Measurements from ENCODE around the gene CLEC19A.

DNA sequence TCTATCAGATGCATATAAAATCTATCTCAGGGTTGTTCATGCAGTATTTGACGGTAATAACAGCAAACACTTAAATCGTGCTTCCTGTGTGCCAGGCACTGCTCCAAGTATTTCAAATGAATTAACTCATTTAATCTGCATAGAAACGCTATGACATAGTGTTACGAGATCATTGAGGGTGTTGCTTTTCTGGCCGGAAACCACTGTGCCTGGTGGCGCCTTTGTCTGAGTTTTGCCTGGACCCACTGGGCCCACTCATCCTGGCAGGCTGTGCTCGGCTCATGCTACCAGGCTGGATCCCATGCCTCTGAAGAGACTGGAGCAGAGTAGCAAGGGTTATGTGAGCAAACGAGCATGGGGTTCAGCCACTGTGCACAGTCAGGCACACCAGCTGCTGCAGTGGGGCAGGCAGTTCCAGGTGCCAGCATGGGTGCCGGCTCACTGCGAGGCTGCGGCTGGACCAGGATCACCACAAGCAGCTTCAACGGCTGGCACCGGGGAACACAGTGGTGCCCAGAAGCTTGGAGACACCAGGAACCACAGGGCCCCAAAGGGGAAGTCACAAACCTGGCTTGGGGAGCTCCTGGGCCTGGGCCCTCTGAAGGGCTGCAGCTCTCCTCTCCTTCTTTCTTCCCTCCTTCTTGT is 45.9 kb upstream of the CLEC19A start:
- TF ChIP-seq BHLHE40 (IDR thresholded peaks at IDR 0.05; ENCODE audit: borderline replicate concordance): no peak
- TF ChIP-seq FOXM1 (IDR thresholded peaks at IDR 0.05; ENCODE audit: borderline replicate concordance): no peak
- TF ChIP-seq SUZ12 (IDR thresholded peaks at IDR 0.05): no peak
- TF ChIP-seq, protein P1, sequence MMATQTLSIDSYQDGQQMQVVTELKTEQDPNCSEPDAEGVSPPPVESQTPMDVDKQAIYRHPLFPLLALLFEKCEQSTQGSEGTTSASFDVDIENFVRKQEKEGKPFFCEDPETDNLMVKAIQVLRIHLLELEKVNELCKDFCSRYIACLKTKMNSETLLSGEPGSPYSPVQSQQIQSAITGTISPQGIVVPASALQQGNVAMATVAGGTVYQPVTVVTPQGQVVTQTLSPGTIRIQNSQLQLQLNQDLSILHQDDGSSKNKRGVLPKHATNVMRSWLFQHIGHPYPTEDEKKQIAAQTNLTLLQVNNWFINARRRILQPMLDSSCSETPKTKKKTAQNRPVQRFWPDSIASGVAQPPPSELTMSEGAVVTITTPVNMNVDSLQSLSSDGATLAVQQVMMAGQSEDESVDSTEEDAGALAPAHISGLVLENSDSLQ (IDR thresholded peaks at IDR 0.05): no peak
- no peak for TF ChIP-seq SP1 (IDR thresholded peaks at IDR 0.05)
- TF ChIP-seq HDGF (IDR thresholded peaks at IDR 0.05; ENCODE audit: borderline replicate concordance): no peak
- TF ChIP-seq NFRKB (IDR thresholded peaks at IDR 0.05): no peak
- no peak for TF ChIP-seq ELF4 (IDR thresholded peaks at IDR 0.05)
- TF ChIP-seq ARNT (IDR thresholded peaks at IDR 0.05): no peak
- TF ChIP-seq LEF1 (IDR thresholded peaks at IDR 0.05; ENCODE audit: borderline replicate concordance): no peak
- no peak for TF ChIP-seq FOXK2 (IDR thresholded peaks at IDR 0.05)
- no peak for TF ChIP-seq ZNF384 (IDR thresholded peaks at IDR 0.05)

Measured in HEK293T (cell line).